CD1c-positive myeloid dendritic cell (primary cell): Measurements from ENCODE around the gene PSEN2.

Source experiments
- DNase-seq: peaks from one replicate; pipeline ENCODE4 v3.0.0-alpha.2; 2016; ENCODE audit errors: extremely low spot score

Gene PSEN2

GRCh38 chr1:226886122-226886901 is 15.9 kb downstream of the PSEN2 start:
- no peak for DNase-seq

GRCh38 chr1:226887006-226887405 is 16.6 kb downstream of the PSEN2 start:
- DNase-seq: no peak

DNA sequence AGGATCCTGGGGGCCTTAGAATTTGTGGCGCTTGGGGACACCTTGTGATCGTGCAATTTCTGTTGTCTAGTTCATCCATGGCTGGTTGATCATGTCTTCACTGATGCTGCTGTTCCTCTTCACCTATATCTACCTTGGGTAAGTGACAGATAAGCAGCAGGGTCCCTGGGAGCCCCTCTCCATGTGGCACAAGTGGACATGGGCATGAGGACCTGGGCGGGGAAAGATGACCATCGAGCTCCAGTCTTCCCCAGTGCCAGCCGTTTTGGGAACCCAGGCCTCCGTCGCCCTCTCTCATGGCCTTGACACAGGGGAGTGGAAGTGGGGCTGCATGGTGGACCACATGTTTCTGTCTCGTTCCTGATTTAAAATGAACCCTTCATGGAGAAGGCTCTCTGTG is 17.6 kb downstream of the PSEN2 start:
- DNase-seq: no peak

GRCh38 chr1:226888816-226889215 is 18.4 kb downstream of the PSEN2 start:
- no peak for DNase-seq

- no peak for DNase-seq
These were observed 19.4 kb downstream of the PSEN2 start for GRCh38 chr1:226889616-226890330.

DNA sequence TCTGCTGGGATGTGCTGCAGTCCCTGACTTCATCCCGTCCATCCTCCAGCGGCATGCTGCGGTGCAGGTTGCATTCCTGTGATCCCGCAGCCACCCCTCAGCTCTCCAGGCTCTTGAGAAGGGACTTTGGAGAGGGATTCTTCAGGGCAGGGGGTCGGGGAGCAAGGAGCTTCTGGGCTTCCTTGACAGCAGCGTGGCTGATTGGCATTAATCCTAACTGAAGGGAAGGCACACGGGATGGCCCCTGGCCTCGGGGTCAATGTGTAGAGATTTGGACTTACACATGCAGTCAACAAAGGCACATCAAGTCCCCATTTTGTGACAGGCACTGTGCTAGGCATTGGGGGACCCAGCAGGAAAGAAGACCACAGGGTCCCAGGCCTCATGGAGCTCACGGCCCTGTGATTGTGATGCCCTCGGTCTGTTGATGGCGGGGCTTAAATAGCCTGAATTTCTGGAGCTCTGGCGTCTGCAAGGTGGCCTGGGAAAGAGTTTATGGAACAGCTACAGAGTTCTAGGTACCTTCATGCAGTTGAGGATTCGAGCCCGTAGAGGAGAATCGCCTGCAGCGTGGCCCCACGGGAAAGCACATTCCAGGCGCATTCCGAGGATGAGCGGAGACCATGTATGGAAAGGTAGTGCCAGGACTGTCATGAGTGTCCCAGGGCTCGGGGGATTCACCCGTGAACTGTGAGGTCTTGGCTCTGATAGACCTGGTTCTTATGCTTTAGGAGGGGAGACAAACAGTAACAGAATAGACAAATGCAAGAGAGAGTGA is 20.1 kb downstream of the PSEN2 start:
- no peak for DNase-seq

DNA sequence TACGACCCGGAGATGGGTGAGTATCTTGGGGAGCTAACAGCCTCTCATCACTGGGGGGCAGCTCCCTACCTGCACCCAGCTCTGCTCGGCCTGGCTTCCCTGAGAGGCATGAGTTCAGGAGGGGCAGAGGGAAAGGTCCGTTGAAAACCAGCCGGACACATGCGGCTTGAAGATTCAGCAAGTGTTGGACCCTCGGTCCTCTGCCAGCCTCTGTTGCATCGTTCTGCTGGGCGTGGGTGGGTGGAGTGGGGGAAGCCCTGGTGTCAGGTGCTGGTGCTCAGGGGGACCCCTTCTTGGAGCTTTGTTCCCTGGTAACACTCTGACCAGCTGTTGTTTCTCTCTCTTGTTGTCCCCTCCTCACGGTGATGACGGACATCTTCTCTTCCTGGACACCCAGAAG is 20.9 kb downstream of the PSEN2 start:
- DNase-seq: no peak

- DNase-seq: peak; percentile 25
These were observed 21.6 kb downstream of the PSEN2 start for GRCh38 chr1:226891846-226892523.

- no peak for DNase-seq
These were observed 22.1 kb downstream of the PSEN2 start for GRCh38 chr1:226892524-226892875.

GRCh38 chr1:226893936-226894335 is 23.5 kb downstream of the PSEN2 start:
- no peak for DNase-seq

GRCh38 chr1:226894826-226895225 is 24.4 kb downstream of the PSEN2 start:
- no peak for DNase-seq

- DNase-seq: no peak
These were observed 25.2 kb downstream of the PSEN2 start for GRCh38 chr1:226895644-226896043.

DNA sequence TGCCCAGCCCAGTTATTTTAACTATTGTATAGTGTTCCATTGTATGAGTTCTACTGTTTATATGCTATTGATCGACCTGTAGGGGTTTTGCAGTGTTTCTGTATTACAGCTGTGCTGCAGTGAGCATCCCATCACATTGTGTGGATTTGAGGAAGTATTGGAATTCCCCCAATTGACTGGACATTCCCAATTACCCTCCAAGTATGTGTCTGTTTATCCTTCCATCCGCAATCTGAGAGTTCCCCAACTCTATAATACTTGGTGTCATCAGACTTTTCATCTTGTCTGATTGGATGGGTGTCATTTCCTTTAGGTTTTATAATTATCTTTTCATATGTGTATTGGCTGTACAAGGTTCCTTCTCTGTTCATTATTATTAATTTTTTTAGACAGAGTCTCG is 27.8 kb downstream of the PSEN2 start:
- no peak for DNase-seq

DNA sequence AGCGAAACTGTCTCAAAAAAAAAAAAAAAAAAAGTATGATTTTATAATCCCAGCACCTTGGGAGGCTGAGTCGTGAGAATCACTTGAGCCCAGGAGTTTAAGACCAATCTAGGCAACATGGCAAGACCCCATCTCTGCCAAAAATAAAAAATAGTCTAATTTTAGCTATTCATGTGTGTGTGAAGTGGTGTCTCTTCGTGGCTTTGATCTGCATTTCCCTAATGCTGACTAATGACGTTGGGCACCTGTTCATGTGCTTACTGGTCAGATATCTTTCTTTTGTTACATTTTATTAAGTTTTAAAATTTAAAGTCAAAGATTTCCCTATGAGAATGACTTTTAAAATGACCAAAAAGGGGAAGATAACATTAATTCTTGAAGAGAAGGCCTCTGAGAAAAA is 31.0 kb downstream of the PSEN2 start:
- DNase-seq: no peak

DNA sequence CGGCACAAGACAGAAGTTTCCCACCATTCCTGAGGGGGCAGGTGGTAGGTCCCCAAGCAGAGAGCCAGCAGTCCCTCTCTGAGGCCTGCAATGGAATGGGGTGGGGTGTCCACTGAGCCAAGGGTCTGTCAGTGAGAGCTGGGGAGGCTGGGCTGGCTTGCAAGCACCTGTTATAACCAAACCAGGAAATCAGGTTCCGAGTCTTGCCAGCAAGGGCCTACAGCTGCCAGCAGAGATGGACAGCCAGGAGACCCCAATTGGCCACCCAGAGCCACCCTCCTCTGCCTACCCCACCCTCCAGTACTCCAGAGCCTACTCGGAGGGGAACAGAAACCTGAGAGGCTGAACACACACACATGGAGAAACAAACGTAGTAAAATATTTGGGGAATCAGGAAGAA is 32.2 kb downstream of the PSEN2 start:
- no peak for DNase-seq

DNA sequence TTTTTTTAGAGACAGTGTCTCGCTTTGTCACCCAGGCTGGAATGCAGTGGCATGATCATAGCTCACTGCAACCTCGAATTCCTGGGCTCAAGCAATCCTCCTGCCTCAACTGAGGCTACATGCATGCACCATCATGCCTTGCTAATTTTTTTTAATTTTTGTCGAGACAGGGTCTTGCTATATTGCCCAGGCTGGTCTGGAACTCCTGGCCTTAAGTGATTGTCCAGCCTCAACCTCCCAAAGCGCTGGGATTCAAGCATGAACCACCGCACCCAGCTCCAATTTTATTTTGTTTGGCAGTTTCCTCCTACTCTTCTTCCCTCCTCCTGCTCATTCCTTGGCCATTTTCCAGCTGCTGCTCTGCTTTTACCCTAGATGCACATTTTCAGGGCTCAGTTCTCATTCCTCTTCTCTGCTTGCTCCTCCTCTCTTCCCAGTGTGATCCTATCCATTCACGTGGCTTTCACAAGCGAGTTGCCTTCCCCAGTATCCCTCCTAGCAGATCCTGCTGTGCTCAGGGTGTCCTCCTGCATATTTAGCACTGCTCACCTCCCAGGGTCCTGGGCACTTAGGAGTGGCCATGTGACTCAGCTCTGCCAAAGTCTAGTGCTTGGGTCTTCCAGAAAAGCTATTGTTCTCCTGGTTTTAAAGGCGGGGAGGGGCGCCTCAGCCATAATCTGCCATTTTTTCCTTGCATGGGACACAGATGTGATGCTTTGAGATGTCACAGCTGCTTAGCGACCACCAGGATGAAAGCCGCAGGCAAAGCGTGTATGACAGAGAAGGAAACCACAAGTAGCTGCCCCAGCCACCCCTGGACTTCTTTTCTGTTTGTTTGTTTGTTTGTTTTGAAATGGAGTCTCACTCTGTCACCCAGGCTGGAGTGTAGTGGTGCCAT is 33.7 kb downstream of the PSEN2 start:
- DNase-seq: no peak

GRCh38 chr1:226904772-226905171 is 34.4 kb downstream of the PSEN2 start:
- no peak for DNase-seq

GRCh38 chr1:226908419-226908818 is 38.0 kb downstream of the PSEN2 start:
- DNase-seq: no peak

- DNase-seq: no peak
These were observed 38.5 kb downstream of the PSEN2 start for GRCh38 chr1:226908913-226909312.

DNA sequence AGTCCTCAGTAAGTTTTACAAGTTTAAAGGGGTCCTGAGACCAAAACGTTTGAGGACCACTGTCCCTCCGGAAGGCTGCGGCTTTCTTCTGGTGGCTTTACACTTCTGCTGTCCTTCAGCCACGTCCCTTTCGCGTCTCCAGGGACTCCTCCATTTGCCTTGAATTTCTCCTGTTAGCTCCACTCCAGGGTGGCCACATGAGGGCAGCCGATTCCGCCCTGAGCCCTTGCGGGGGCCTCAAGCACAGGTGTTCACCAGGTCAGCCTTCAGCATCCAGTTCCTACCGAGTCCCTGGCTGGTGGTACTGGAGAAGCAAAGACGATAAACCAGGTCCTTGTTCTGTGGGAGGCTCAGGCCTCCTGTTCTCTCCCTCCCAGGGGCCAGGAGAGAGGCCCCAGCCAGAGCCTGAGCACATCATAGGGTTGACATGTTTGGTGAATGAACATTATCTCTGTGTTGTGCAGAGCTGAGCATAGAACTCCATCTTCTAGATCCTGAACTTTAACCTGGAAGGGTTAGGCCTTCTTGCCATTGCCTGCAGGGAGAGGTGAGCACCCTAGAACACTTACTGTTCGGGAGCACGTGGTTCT is 42.3 kb downstream of the PSEN2 start:
- DNase-seq: no peak

- DNase-seq: no peak
These were observed 45.2 kb downstream of the PSEN2 start for GRCh38 chr1:226915672-226915995.
